Peyer's patch (tissue), 4 donors: Measurements from ENCODE around the gene TFAP2C.

Source experiments
- POLR2A ChIP-seq, 2 donors: fragments of 450-650 bp; IDR thresholded peaks; one replicate each; pipeline ENCODE4 v1.5.1; 2017; ENCODE audit warnings: antibody characterized with exemption in 2 of 2, mild to moderate bottlenecking in 2 of 2, moderate library complexity in 2 of 2
- TF ChIP-seq, protein P1 (sequence below), 6 experiments: fragments of 450-650 bp in 4 of 6; fragments of 200-600 bp in 2 of 6; sonication (generic) in 1 of 6; IDR thresholded peaks; one replicate each; pipeline ENCODE4 v1.5.1; 2017 to 2019; ENCODE audit warnings: antibody characterized with exemption in 6 of 6, mild to moderate bottlenecking in 3 of 6, moderate library complexity in 1 of 6

DNA sequence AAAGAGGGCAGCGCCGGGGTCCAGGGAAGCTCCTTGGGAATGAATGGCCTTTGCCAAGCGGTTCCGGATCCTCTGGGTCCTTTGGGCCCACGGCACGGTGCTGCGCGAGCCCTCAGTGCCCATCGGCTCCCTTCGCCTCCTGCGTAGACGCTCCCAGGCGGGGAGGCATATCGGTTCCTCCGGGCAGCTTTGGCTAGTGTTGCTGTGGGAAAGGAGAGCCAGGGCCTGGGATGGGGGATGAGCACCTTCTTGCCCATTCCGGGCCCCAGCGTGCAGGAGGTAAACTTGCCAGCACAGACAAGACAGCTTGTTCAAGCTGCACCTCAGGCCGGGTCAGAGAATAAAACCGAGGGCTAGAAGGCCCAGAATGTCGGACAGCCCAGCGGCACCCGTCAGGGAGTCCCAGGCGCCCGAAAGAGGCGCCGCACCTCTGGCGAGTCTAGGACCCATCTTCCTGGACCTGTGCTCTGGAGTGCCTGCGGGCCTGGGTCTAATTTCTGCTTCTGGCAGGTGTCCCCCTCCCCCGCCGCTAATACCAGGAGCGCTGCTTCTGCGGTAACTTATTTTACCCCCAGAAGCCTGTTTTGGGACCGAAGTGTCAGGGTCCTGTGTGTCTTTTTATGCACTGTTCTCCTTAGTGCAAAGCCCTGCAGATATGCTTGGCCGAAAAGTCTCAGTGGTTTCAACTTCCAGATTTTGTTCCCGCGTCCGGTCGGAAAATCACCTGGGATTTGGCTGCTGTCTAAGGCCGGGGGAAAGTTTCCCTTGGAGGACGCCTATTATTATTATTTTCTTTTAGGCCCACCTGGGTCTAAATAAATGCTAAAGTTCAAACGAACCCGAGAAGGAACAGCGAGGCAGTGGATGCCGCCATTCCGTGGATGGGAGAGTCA lies 1.7 kb upstream of the TFAP2C start:
- TF ChIP-seq, protein P1, sequence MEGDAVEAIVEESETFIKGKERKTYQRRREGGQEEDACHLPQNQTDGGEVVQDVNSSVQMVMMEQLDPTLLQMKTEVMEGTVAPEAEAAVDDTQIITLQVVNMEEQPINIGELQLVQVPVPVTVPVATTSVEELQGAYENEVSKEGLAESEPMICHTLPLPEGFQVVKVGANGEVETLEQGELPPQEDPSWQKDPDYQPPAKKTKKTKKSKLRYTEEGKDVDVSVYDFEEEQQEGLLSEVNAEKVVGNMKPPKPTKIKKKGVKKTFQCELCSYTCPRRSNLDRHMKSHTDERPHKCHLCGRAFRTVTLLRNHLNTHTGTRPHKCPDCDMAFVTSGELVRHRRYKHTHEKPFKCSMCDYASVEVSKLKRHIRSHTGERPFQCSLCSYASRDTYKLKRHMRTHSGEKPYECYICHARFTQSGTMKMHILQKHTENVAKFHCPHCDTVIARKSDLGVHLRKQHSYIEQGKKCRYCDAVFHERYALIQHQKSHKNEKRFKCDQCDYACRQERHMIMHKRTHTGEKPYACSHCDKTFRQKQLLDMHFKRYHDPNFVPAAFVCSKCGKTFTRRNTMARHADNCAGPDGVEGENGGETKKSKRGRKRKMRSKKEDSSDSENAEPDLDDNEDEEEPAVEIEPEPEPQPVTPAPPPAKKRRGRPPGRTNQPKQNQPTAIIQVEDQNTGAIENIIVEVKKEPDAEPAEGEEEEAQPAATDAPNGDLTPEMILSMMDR (IDR thresholded peaks at IDR 0.05): no peak
- TF ChIP-seq POLR2A (IDR thresholded peaks at IDR 0.05): no peak
